MM.1S (cell line): Measurements from ENCODE around the gene GRK4.

Experiments used
- CTCF ChIP-seq: fragments of 300-600 bp; sonication (generic); IDR thresholded peaks from 2 replicates; pipeline ENCODE4 v1.5.1; 2016; ENCODE audit warnings: antibody characterized with exemption, low read length, mixed read lengths
- EZH2 ChIP-seq: fragments of 300-600 bp; sonication (generic); optimal IDR thresholded peaks from 2 replicates; pipeline ENCODE3; 2017; ENCODE audit warnings: low read depth, mild to moderate bottlenecking, antibody characterized with exemption, low read length, mixed read lengths
- EZH2phosphoT487 ChIP-seq: fragments of 300-600 bp; sonication (generic); IDR thresholded peaks from 2 replicates; pipeline ENCODE4 v1.6.1; 2018; ENCODE audit warnings: antibody characterized with exemption, low read length

- TF ChIP-seq CTCF (no peak), EZH2 (no peak), EZH2phosphoT487 (no peak)
Measured at GRCh38 chr4:3030566-3031356, 67.4 kb downstream of the GRK4 start.
